HepG2 (cell line): Measurements from ENCODE around the gene PPP1R7.

Experiments used
- CBX5 ChIP-seq: sonication (generic); formaldehyde crosslinking; IDR thresholded peaks from 2 replicates; pipeline ENCODE4 v1.4.0; 2020; ENCODE audit warnings: missing genetic modification reagents, borderline replicate concordance
- CTCF ChIP-seq: sonication (generic); formaldehyde crosslinking; IDR thresholded peaks from 2 replicates; pipeline ENCODE4 v1.5.0; 2020; ENCODE audit warnings: mild to moderate bottlenecking, missing genetic modification reagents, moderate library complexity
- DNMT1 ChIP-seq: sonication (generic); formaldehyde crosslinking; IDR thresholded peaks from 2 replicates; pipeline ENCODE4 v1.5.1; 2020; ENCODE audit warnings: mild to moderate bottlenecking, missing genetic modification reagents
- EP300 ChIP-seq, 3 experiments: sonication (generic) in 1 of 3; formaldehyde crosslinking in 1 of 3; IDR thresholded peaks; 2 replicates each; pipeline versions ENCODE4 v1.5.1 to v1.6.1; 2011 to 2020; ENCODE audit warnings: low read depth in 2 of 3, low read length in 2 of 3, borderline replicate concordance in 1 of 3, improper control_type of control experiment in 1 of 3, mild to moderate bottlenecking in 1 of 3, missing genetic modification reagents in 1 of 3, moderate library complexity in 1 of 3
- FOXA1 ChIP-seq, 2 experiments: fragments of 450-650 bp in 1 of 2; sonication (generic) in 1 of 2; formaldehyde crosslinking in 1 of 2; IDR thresholded peaks; 2 replicates each; pipeline versions ENCODE4 v1.4.0 to v1.6.1; 2016 to 2020; ENCODE audit warnings: missing genetic modification reagents in 1 of 2
- HNRNPL ChIP-seq: fragments of 200-400 bp; formaldehyde crosslinking; IDR thresholded peaks from 2 replicates; pipeline ENCODE4 v1.6.1; 2017; ENCODE audit warnings: mild to moderate bottlenecking, low read depth, low read length
- JARID2 ChIP-seq: sonication (generic); formaldehyde crosslinking; IDR thresholded peaks from 2 replicates; pipeline ENCODE4 v1.8.1; 2023; ENCODE audit warnings: missing genetic modification reagents, inconsistent platforms; ENCODE audit not compliant: insufficient replicate concordance
- NFRKB ChIP-seq: fragments of 450-650 bp; IDR thresholded peaks from 2 replicates; pipeline ENCODE4 v1.6.1; 2017
- POLR2AphosphoS5 ChIP-seq: IDR thresholded peaks from 2 replicates; pipeline ENCODE4 v1.6.1; 2012; ENCODE audit warnings: low read depth, low read length
- ZBTB8A ChIP-seq: sonication (generic); formaldehyde crosslinking; IDR thresholded peaks from 2 replicates; pipeline ENCODE4 v1.4.0; 2020; ENCODE audit warnings: mild to moderate bottlenecking, low read depth, missing genetic modification reagents, borderline replicate concordance
- ZNF674 ChIP-seq: sonication (generic); formaldehyde crosslinking; IDR thresholded peaks from 2 replicates; pipeline ENCODE4 v1.5.0; 2020; ENCODE audit warnings: low read depth, mild to moderate bottlenecking, missing genetic modification reagents
- TF ChIP-seq, protein P1 (sequence below), 2 experiments: IDR thresholded peaks; 2 replicates each; pipeline ENCODE4 v1.6.1; 2011 to 2012; ENCODE audit warnings: low read length in 2 of 2, borderline replicate concordance in 1 of 2, low read depth in 1 of 2, mild to moderate bottlenecking in 1 of 2, moderate library complexity in 1 of 2

- TF ChIP-seq, protein P1, sequence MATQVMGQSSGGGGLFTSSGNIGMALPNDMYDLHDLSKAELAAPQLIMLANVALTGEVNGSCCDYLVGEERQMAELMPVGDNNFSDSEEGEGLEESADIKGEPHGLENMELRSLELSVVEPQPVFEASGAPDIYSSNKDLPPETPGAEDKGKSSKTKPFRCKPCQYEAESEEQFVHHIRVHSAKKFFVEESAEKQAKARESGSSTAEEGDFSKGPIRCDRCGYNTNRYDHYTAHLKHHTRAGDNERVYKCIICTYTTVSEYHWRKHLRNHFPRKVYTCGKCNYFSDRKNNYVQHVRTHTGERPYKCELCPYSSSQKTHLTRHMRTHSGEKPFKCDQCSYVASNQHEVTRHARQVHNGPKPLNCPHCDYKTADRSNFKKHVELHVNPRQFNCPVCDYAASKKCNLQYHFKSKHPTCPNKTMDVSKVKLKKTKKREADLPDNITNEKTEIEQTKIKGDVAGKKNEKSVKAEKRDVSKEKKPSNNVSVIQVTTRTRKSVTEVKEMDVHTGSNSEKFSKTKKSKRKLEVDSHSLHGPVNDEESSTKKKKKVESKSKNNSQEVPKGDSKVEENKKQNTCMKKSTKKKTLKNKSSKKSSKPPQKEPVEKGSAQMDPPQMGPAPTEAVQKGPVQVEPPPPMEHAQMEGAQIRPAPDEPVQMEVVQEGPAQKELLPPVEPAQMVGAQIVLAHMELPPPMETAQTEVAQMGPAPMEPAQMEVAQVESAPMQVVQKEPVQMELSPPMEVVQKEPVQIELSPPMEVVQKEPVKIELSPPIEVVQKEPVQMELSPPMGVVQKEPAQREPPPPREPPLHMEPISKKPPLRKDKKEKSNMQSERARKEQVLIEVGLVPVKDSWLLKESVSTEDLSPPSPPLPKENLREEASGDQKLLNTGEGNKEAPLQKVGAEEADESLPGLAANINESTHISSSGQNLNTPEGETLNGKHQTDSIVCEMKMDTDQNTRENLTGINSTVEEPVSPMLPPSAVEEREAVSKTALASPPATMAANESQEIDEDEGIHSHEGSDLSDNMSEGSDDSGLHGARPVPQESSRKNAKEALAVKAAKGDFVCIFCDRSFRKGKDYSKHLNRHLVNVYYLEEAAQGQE (IDR thresholded peaks at IDR 0.05; ENCODE audit: borderline replicate concordance in 1 of 2, low read depth in 1 of 2, low read length in 2 of 2): no peak
- TF ChIP-seq DNMT1 (CRISPR knock-in tag): peak; percentile 88
- TF ChIP-seq CTCF: no peak
- TF ChIP-seq EP300 (IDR thresholded peaks at IDR 0.05; ENCODE audit: low read depth in 2 of 2, low read length in 2 of 2): no peak
- TF ChIP-seq EP300 (CRISPR knock-in tag; IDR thresholded peaks at IDR 0.05; ENCODE audit: borderline replicate concordance): no peak
- TF ChIP-seq POLR2AphosphoS5: peak; percentile 49; the same call in 1 of the 2 replicates
- TF ChIP-seq CBX5 (CRISPR knock-in tag): no peak
- TF ChIP-seq JARID2 (CRISPR knock-in tag): no peak
- TF ChIP-seq HNRNPL: peak; percentile 37; the same call in 1 of the 2 replicates
- no peak for TF ChIP-seq FOXA1 (IDR thresholded peaks at IDR 0.05)
- no peak for TF ChIP-seq FOXA1 (CRISPR knock-in tag; IDR thresholded peaks at IDR 0.05)
- no peak for TF ChIP-seq ZNF674 (CRISPR knock-in tag)
- no peak for TF ChIP-seq ZBTB8A
- TF ChIP-seq NFRKB: no peak
These were observed 1.2 kb upstream of the PPP1R7 start, which contains the start of gene PASK for GRCh38 chr2:241148891-241149674.
